GM20000 (cell line): ENCODE results near the gene YIF1A.

Experiments used
- DNase-seq: peaks from one replicate; pipeline ENCODE4 v3.0.0; 2012; ENCODE audit warnings: low spot score
- CTCF ChIP-seq: IDR thresholded peaks from 2 replicates; pipeline ENCODE4 v1.5.1; 2012; ENCODE audit warnings: mild to moderate bottlenecking, control low read depth; ENCODE audit errors: extremely low read depth, missing control alignments

The YIF1A gene

GRCh38 chr11:66316849-66317251 lies 27.9 kb upstream of the YIF1A start, which contains the start of gene CD248:
CD248 (minus strand) TSS chr11:66317044; CDS start chr11:66317027, 17 bp downstream.
- no peak for DNase-seq
- TF ChIP-seq CTCF: no peak

- no peak for TF ChIP-seq CTCF
- no peak for DNase-seq
These were observed 27.2 kb upstream of the YIF1A start for GRCh38 chr11:66315921-66316811.

GRCh38 chr11:66315498-66315885 lies 26.5 kb upstream of the YIF1A start:
- no peak for TF ChIP-seq CTCF
- no peak for DNase-seq

GRCh38 chr11:66314561-66315497 lies 25.9 kb upstream of the YIF1A start:
- no peak for TF ChIP-seq CTCF
- no peak for DNase-seq

- TF ChIP-seq CTCF: no peak
- no peak for DNase-seq
These were observed 25.2 kb upstream of the YIF1A start for GRCh38 chr11:66314186-66314501.

GRCh38 chr11:66313321-66314185 lies 24.6 kb upstream of the YIF1A start:
- no peak for DNase-seq
- TF ChIP-seq CTCF: no peak
